ENCODE results near the gene YBX2. TPM values are rescaled to one million over a fixed set of nuclear protein-coding genes. Genes with fewer than 3 reads are reported as not detected.

Gene YBX2
- total RNA-seq, 1 experiment from 2014 or later = 0.24 TPM

DNA sequence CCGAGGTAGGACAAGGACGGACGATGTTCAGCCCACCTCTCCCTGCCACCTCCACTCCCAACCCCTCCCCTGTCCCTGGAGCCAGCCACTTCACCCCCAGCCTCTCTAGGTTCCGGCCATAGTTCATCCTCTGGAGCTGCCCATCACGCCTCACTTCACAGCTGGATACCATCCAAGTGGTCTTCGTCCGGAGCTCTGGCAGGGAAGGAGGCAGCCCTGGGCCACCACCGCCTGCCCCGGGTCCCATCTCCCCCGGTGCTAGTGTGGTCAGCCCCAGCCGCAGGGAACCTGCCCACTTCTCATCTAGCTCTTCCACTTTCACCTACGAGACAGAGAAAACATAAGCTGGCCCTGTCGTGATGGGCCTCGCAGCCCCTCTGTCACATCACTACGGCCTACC lies 27.0 kb upstream of the YBX2 start:
- H3K27me3 Mint-ChIP-seq (ENCODE audit: unreplicated experiment) = no peaks in the 10 kb centered on the region
- no peaks in the 10 kb centered on the region for H3K4me1 Mint-ChIP-seq (ENCODE audit: low read depth, unreplicated experiment)
- TF ChIP-seq, protein P1, sequence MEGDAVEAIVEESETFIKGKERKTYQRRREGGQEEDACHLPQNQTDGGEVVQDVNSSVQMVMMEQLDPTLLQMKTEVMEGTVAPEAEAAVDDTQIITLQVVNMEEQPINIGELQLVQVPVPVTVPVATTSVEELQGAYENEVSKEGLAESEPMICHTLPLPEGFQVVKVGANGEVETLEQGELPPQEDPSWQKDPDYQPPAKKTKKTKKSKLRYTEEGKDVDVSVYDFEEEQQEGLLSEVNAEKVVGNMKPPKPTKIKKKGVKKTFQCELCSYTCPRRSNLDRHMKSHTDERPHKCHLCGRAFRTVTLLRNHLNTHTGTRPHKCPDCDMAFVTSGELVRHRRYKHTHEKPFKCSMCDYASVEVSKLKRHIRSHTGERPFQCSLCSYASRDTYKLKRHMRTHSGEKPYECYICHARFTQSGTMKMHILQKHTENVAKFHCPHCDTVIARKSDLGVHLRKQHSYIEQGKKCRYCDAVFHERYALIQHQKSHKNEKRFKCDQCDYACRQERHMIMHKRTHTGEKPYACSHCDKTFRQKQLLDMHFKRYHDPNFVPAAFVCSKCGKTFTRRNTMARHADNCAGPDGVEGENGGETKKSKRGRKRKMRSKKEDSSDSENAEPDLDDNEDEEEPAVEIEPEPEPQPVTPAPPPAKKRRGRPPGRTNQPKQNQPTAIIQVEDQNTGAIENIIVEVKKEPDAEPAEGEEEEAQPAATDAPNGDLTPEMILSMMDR (IDR thresholded peaks at IDR 0.05; ENCODE audit: unreplicated experiment) = no peak
- peaks cover 34% of the 10 kb centered on the region for H3K36me3 Mint-ChIP-seq (ENCODE audit: insufficient read depth, unreplicated experiment)
- CTCF ChIA-PET = no interaction called here
- intact Hi-C loops (cut with micrococcal nuclease; ENCODE audit: unreplicated experiment) = no loop called here
- no TSS peak for BruUV-seq (replicated peaks)
- H3K9me3 Mint-ChIP-seq (ENCODE audit: low read depth, unreplicated experiment) = no peaks in the 10 kb centered on the region
- H3K4me3 Mint-ChIP-seq (ENCODE audit: low read depth, unreplicated experiment) = no peak overlapping the region
- no peak overlapping the region for H3K27ac Mint-ChIP-seq (ENCODE audit: unreplicated experiment)
- no peak for DNase-seq

DNA sequence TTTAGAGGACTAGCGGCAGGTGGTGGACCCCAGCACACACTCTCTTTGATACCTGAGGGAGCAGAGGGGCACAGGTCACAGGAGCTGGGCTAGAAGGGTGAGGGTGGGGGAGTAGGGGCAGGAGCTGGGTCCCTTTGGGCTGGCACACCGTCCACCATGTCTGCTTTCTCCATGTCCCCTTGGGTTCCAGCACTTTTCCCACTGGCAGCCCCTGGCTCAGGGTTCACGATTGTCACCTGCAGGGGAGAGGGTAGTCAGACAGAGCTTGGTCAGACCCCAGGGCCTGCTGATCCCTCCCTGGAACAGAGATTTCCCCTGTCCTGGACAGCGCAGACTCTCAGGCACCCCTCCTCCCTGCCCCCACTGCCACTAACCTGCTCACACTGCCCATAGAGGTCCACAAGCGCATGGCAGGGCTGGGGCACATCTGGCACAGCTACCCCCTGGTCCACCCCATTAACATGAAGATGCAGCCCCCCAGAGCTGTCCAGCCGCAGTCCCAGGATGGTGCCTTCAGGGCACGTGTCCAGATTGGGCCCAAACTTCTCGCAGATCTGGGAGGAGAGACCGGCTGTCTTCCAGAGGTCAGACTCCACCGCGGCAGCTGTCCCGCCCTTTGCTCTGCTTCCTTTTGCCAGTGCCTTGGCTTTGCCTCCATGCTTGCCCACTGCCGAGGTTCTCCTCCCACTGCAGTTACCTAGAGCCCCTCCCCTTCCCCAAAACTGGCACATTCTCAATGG lies 23.9 kb upstream of the YBX2 start:
- no peak overlapping the region for H3K4me3 Mint-ChIP-seq (ENCODE audit: low read depth, unreplicated experiment)
- BruUV-seq (replicated peaks) = no TSS peak
- no peaks in the 10 kb centered on the region for H3K9me3 Mint-ChIP-seq (ENCODE audit: low read depth, unreplicated experiment)
- TF ChIP-seq, protein P1 (IDR thresholded peaks at IDR 0.05; ENCODE audit: unreplicated experiment) = no peak
- CTCF ChIA-PET = no interaction called here
- DNase-seq = no peak
- H3K27ac Mint-ChIP-seq (ENCODE audit: unreplicated experiment) = no peak overlapping the region
- H3K27me3 Mint-ChIP-seq (ENCODE audit: unreplicated experiment) = no peaks in the 10 kb centered on the region
- H3K36me3 Mint-ChIP-seq (ENCODE audit: insufficient read depth, unreplicated experiment) = peaks cover 60% of the 10 kb centered on the region
- peaks cover 8% of the 10 kb centered on the region for H3K4me1 Mint-ChIP-seq (ENCODE audit: low read depth, unreplicated experiment)
- intact Hi-C loops (cut with micrococcal nuclease; ENCODE audit: unreplicated experiment) = no loop called here

DNA sequence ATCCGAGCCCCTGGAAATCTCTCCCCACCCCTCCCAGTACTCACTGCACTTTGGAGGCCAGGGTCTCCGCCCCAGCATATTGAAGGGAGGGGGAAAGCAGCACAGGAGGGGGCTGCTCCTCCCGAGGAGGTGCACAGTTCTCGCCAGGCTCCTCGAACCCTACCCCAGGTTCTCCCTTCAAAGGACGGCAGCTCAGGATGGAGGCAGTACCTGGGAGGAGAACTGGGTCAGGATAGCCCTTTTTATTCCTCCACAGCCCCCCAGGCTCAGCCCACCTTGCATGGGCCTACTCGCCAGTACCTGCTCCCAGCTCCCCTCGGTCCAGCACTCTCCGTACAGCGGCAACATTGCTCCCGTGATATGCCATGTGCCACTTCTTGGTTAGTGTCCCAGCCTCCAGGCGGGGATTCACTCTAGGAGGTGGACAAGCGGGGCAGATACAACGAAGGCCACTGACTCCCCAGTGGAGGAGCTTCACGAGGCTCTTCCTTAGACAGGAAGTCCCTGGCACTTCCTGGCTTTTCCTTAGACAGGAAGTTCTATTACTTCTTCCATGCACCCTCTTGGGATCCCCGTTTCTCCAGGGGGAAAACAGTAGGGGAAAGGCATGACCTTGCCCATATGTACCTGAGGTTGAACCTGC lies 22.8 kb upstream of the YBX2 start:
- Mint-ChIP-seq H3K27ac (ENCODE audit: unreplicated experiment) (peak overlapping the region; percentile 56), H3K4me3 (ENCODE audit: low read depth, unreplicated experiment) (peak overlapping the region; percentile 34), H3K27me3 (ENCODE audit: unreplicated experiment) (no peaks in the 10 kb centered on the region), H3K36me3 (ENCODE audit: insufficient read depth, unreplicated experiment) (peaks cover 70% of the 10 kb centered on the region), H3K9me3 (ENCODE audit: low read depth, unreplicated experiment) (no peaks in the 10 kb centered on the region), H3K4me1 (ENCODE audit: low read depth, unreplicated experiment) (peaks cover 8% of the 10 kb centered on the region)
- TF ChIP-seq, protein P1 (IDR thresholded peaks at IDR 0.05; ENCODE audit: unreplicated experiment) = no peak
- CTCF ChIA-PET = no interaction called here
- intact Hi-C loops (cut with micrococcal nuclease; ENCODE audit: unreplicated experiment) = no loop called here
- DNase-seq = no peak
- BruUV-seq (replicated peaks) = no TSS peak

GRCh38 chr17:7315570-7316235 lies 21.3 kb upstream of the YBX2 start:
- TF ChIP-seq, protein P1 (IDR thresholded peaks at IDR 0.05; ENCODE audit: unreplicated experiment) = no peak
- Mint-ChIP-seq H3K27ac (ENCODE audit: unreplicated experiment) (peak overlapping the region; percentile 86), H3K36me3 (ENCODE audit: insufficient read depth, unreplicated experiment) (peaks cover 76% of the 10 kb centered on the region), H3K4me3 (ENCODE audit: low read depth, unreplicated experiment) (peak overlapping the region; percentile 82), H3K4me1 (ENCODE audit: low read depth, unreplicated experiment) (peaks cover 20% of the 10 kb centered on the region), H3K9me3 (ENCODE audit: low read depth, unreplicated experiment) (no peaks in the 10 kb centered on the region), H3K27me3 (ENCODE audit: unreplicated experiment) (no peaks in the 10 kb centered on the region)
- intact Hi-C loops (cut with micrococcal nuclease; ENCODE audit: unreplicated experiment) = no loop called here
- CTCF ChIA-PET = no interaction called here
- BruUV-seq (replicated peaks) = no TSS peak
- no peak for DNase-seq

All from Calu3 (cell line).